ENCODE results near the gene CHMP5. TPM values are rescaled to one million over a fixed set of nuclear protein-coding genes. Genes with fewer than 3 reads are reported as not detected.
A peak's percentile ranks its signal among the peaks of the same experiment; 100 is the strongest.

The CHMP5 gene
- total and polyA plus RNA-seq, 2 donors (not counting 1 experiment from before 2014, with no cell fraction given) = 108 to 124 TPM

GRCh38 chr9:33270146-33270545 is 5.3 kb downstream of the CHMP5 start:
- no peak overlapping the region for H3K27ac ChIP-seq (ENCODE audit: insufficient read depth, low read length)
- DNase-seq (ENCODE audit: low read depth in 2 of 2) = no peak
- peaks cover 9% of the 10 kb centered on the region for H3K36me3 ChIP-seq (ENCODE audit: control insufficient read depth, insufficient read depth, low read length)
- H3K79me2 ChIP-seq (ENCODE audit: control insufficient read depth, insufficient read depth, low read length) = peaks cover 9% of the 10 kb centered on the region
- no peaks in the 10 kb centered on the region for H3K9me3 ChIP-seq (ENCODE audit: control insufficient read depth, insufficient read depth, low read depth, low read length)
- H2AFZ ChIP-seq (ENCODE audit: low read length) = no peak overlapping the region
- H3K27me3 ChIP-seq (ENCODE audit: control insufficient read depth, insufficient read depth, low read length) = no peaks in the 10 kb centered on the region
- H3K4me2 ChIP-seq (ENCODE audit: extremely low read depth, insufficient read depth, low read length) = no peak overlapping the region
- H3K9ac ChIP-seq (ENCODE audit: insufficient read depth, low read length) = no peak overlapping the region
- peaks cover 2% of the 10 kb centered on the region for H3K4me1 ChIP-seq (ENCODE audit: control insufficient read depth, extremely low read depth, insufficient read depth, low read length)
- no peak overlapping the region for H3K4me3 ChIP-seq (replicated peaks in 1 of 4; ENCODE audit: control extremely low read depth in 1 of 4, insufficient read depth in 1 of 4, low read depth in 3 of 4, low read length in 4 of 4)
- no peaks in the 10 kb centered on the region for H4K20me1 ChIP-seq (ENCODE audit: control insufficient read depth, extremely low read depth, insufficient read depth, low read length)
- TF ChIP-seq, protein P1, sequence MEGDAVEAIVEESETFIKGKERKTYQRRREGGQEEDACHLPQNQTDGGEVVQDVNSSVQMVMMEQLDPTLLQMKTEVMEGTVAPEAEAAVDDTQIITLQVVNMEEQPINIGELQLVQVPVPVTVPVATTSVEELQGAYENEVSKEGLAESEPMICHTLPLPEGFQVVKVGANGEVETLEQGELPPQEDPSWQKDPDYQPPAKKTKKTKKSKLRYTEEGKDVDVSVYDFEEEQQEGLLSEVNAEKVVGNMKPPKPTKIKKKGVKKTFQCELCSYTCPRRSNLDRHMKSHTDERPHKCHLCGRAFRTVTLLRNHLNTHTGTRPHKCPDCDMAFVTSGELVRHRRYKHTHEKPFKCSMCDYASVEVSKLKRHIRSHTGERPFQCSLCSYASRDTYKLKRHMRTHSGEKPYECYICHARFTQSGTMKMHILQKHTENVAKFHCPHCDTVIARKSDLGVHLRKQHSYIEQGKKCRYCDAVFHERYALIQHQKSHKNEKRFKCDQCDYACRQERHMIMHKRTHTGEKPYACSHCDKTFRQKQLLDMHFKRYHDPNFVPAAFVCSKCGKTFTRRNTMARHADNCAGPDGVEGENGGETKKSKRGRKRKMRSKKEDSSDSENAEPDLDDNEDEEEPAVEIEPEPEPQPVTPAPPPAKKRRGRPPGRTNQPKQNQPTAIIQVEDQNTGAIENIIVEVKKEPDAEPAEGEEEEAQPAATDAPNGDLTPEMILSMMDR (conservative IDR thresholded peaks at IDR 0.05 in 1 of 2, IDR thresholded peaks at IDR 0.05 in 1 of 2; ENCODE audit: low read depth in 1 of 2, low read length in 2 of 2) = no peak
- TF ChIP-seq EZH2 (IDR thresholded peaks at IDR 0.05; ENCODE audit: low read length, missing control alignments) = no peak

- peak in 1 of 2 donors; percentile 15 for DNase-seq (ENCODE audit: low read depth in 2 of 2)
- no peaks in the 10 kb centered on the region for H3K27me3 ChIP-seq (ENCODE audit: control insufficient read depth, insufficient read depth, low read length)
- H3K79me2 ChIP-seq (ENCODE audit: control insufficient read depth, insufficient read depth, low read length) = no peaks in the 10 kb centered on the region
- H3K9ac ChIP-seq (ENCODE audit: insufficient read depth, low read length) = no peak overlapping the region
- H3K4me1 ChIP-seq (ENCODE audit: control insufficient read depth, extremely low read depth, insufficient read depth, low read length) = no peaks in the 10 kb centered on the region
- no peaks in the 10 kb centered on the region for H3K9me3 ChIP-seq (ENCODE audit: control insufficient read depth, insufficient read depth, low read depth, low read length)
- H4K20me1 ChIP-seq (ENCODE audit: control insufficient read depth, extremely low read depth, insufficient read depth, low read length) = no peaks in the 10 kb centered on the region
- TF ChIP-seq, protein P1 (conservative IDR thresholded peaks at IDR 0.05 in 1 of 2, IDR thresholded peaks at IDR 0.05 in 1 of 2; ENCODE audit: low read depth in 1 of 2, low read length in 2 of 2) = no peak
- no peak for TF ChIP-seq EZH2 (IDR thresholded peaks at IDR 0.05; ENCODE audit: low read length, missing control alignments)
- no peak overlapping the region for H3K27ac ChIP-seq (ENCODE audit: insufficient read depth, low read length)
- no peak overlapping the region for H3K4me2 ChIP-seq (ENCODE audit: extremely low read depth, insufficient read depth, low read length)
- peaks cover 7% of the 10 kb centered on the region for H3K36me3 ChIP-seq (ENCODE audit: control insufficient read depth, insufficient read depth, low read length)
- H3K4me3 ChIP-seq (replicated peaks in 1 of 4; ENCODE audit: control extremely low read depth in 1 of 4, insufficient read depth in 1 of 4, low read depth in 3 of 4, low read length in 4 of 4) = no peak overlapping the region
- no peak overlapping the region for H2AFZ ChIP-seq (ENCODE audit: low read length)
Observed at GRCh38 chr9:33272061-33272460, 7.2 kb downstream of the CHMP5 start.

GRCh38 chr9:33273266-33273971 is 8.6 kb downstream of the CHMP5 start:
- Histone ChIP-seq H3K4me3 (replicated peaks in 1 of 4; ENCODE audit: control extremely low read depth in 1 of 4, insufficient read depth in 1 of 4, low read depth in 3 of 4, low read length in 4 of 4) (no peak overlapping the region), H4K20me1 (ENCODE audit: control insufficient read depth, extremely low read depth, insufficient read depth, low read length) (no peaks in the 10 kb centered on the region), H3K9me3 (ENCODE audit: control insufficient read depth, insufficient read depth, low read depth, low read length) (no peaks in the 10 kb centered on the region), H3K79me2 (ENCODE audit: control insufficient read depth, insufficient read depth, low read length) (no peaks in the 10 kb centered on the region), H2AFZ (ENCODE audit: low read length) (no peak overlapping the region), H3K27me3 (ENCODE audit: control insufficient read depth, insufficient read depth, low read length) (no peaks in the 10 kb centered on the region), H3K4me1 (ENCODE audit: control insufficient read depth, extremely low read depth, insufficient read depth, low read length) (no peaks in the 10 kb centered on the region), H3K4me2 (ENCODE audit: extremely low read depth, insufficient read depth, low read length) (no peak overlapping the region), H3K36me3 (ENCODE audit: control insufficient read depth, insufficient read depth, low read length) (peaks cover 7% of the 10 kb centered on the region), H3K9ac (ENCODE audit: insufficient read depth, low read length) (no peak overlapping the region), H3K27ac (ENCODE audit: insufficient read depth, low read length) (no peak overlapping the region)
- DNase-seq (ENCODE audit: low read depth in 2 of 2) = peak in 1 of 2 donors; percentile 44
- no peak for TF ChIP-seq EZH2 (IDR thresholded peaks at IDR 0.05; ENCODE audit: low read length, missing control alignments)
- TF ChIP-seq, protein P1 (conservative IDR thresholded peaks at IDR 0.05 in 1 of 2, IDR thresholded peaks at IDR 0.05 in 1 of 2; ENCODE audit: low read depth in 1 of 2, low read length in 2 of 2) = no peak
